ENCODE measurements around the gene GH2.

- TF ChIP-seq CTCF (IDR thresholded peaks at IDR 0.05) (no peak), EZH2 (IDR thresholded peaks at IDR 0.05) (no peak), EZH2phosphoT487 (IDR thresholded peaks at IDR 0.05) (no peak)
Measured at GRCh38 chr17:63850401-63850800, 31.3 kb downstream of the GH2 start.
